ENCODE measurements around the gene YBX1. TPM values are rescaled to one million over a fixed set of nuclear protein-coding genes. Genes with fewer than 3 reads are reported as not detected.

The YBX1 gene
- total and polyA plus RNA-seq, 2 of the 13 experiments (the other 11 are each of a cell fraction or from before 2014, with no cell fraction given): 339 to 628 TPM

- WGBS (ENCODE audit: low lambda C conversion rate): 85% methylated on average over 10 of the region's 10 CpGs
Measured at GRCh38 chr1:42732126-42732680, 50.0 kb downstream of the YBX1 start.

More at GRCh38 chr1:42732126-42732680, 50.0 kb downstream of the YBX1 start:
- CTCF ChIA-PET (ENCODE audit: low intra/inter-chr PET ratio, low total read pairs): no interaction called here
- in situ Hi-C loops (cut with HindIII; ENCODE audit: extremely low pct_ligation_motif_present, low pct_unique_long_range_greater_than_20kb): loop anchor here (25.0 kb wide), 1 partner anchor 395 kb away; the partner anchor contains the start of gene FOXJ3
- Histone ChIP-seq H3K27me3 (ENCODE audit: control insufficient read depth in 1 of 2, insufficient read depth in 2 of 2, low read length in 2 of 2) (no peaks in the 10 kb centered on the region), H3K9ac (ENCODE audit: insufficient read depth, low read depth, low read length) (no peak overlapping the region), H3K9me3 (ENCODE audit: low read length) (no peaks in the 10 kb centered on the region), H3K4me1 (ENCODE audit: insufficient read depth, low read length) (peaks cover 35% of the 10 kb centered on the region), H3K79me2 (ENCODE audit: insufficient read depth, low read length) (no peaks in the 10 kb centered on the region), H3K27ac (ENCODE audit: extremely low read length, insufficient read depth, low read length) (no peak overlapping the region), H3K4me2 (ENCODE audit: low read depth, low read length) (no peak overlapping the region), H4K20me1 (ENCODE audit: insufficient read depth, low read length) (no peaks in the 10 kb centered on the region), H2AFZ (ENCODE audit: low read length) (no peak overlapping the region), H3K4me3 (replicated peaks in 1 of 3; ENCODE audit: insufficient read depth in 1 of 3, low read depth in 2 of 3, low read length in 3 of 3) (no peak overlapping the region), H3K36me3 (replicated peaks in 1 of 2; ENCODE audit: control insufficient read depth in 1 of 2, insufficient read depth in 2 of 2, low read length in 2 of 2) (no peaks in the 10 kb centered on the region)
- TSS peak; percentile 51 for BruUV-seq (replicated peaks)
- intact Hi-C loops (cut with micrococcal nuclease; ENCODE audit: unreplicated experiment): no loop called here
- FAIRE-seq: no peak
- no peak for TF ChIP-seq RBFOX2 (IDR thresholded peaks at IDR 0.05; ENCODE audit: low read depth, low read length)
- no peak for TF ChIP-seq RNF2 (conservative IDR thresholded peaks at IDR 0.05; ENCODE audit: low read depth)
- no peak for TF ChIP-seq TOE1 (CRISPR knock-in tag; IDR thresholded peaks at IDR 0.05)
- no peak for TF ChIP-seq NCOA5 (CRISPR knock-in tag; IDR thresholded peaks at IDR 0.05)
- no peak for TF ChIP-seq NR2F2 (IDR thresholded peaks at IDR 0.05; ENCODE audit: borderline replicate concordance, low read depth)
- no peak for TF ChIP-seq DMTF1 (CRISPR knock-in tag; IDR thresholded peaks at IDR 0.05)
- no peak for TF ChIP-seq MAFK (conservative IDR thresholded peaks at IDR 0.05 in 1 of 2, IDR thresholded peaks at IDR 0.05 in 1 of 2; ENCODE audit: low read length in 2 of 2)
- no peak for TF ChIP-seq SKIL (CRISPR knock-in tag; IDR thresholded peaks at IDR 0.05; ENCODE audit: borderline replicate concordance)
- TF ChIP-seq HMG20A (CRISPR knock-in tag; IDR thresholded peaks at IDR 0.05; ENCODE audit: borderline replicate concordance): no peak
- no peak for TF ChIP-seq ZNF281 (CRISPR knock-in tag; IDR thresholded peaks at IDR 0.05; ENCODE audit: borderline replicate concordance)
- TF ChIP-seq ZNF33A (CRISPR knock-in tag; IDR thresholded peaks at IDR 0.05; ENCODE audit: borderline replicate concordance): no peak
- TF ChIP-seq TARDBP (CRISPR knock-in tag; IDR thresholded peaks at IDR 0.05): no peak
- TF ChIP-seq MED1 (CRISPR knock-in tag; IDR thresholded peaks at IDR 0.05): no peak
- TF ChIP-seq DNMT3B (CRISPR knock-in tag; conservative IDR thresholded peaks at IDR 0.05): no peak
- TF ChIP-seq FIP1L1 (IDR thresholded peaks at IDR 0.05; ENCODE audit: borderline replicate concordance, insufficient read depth, low read depth, low read length): no peak
- ATAC-seq: no peak
- no peak for DNase-seq (ENCODE audit: low spot score)
- POLR2A ChIA-PET: interaction anchor here (1.2 kb wide), 1 partner anchor 74 kb away, joined by 4 read pairs; the partner anchor contains the start of gene PPIH

Measured in HepG2 (cell line).